HCT116 (cell line): ENCODE measurements around the gene RIOK2.

Source experiments
- CBX3 ChIP-seq: IDR thresholded peaks from 2 replicates; pipeline ENCODE4 v1.6.1; 2012; ENCODE audit warnings: low read depth
- EZH2phosphoT487 ChIP-seq: fragments of 200-600 bp; IDR thresholded peaks from 2 replicates; pipeline ENCODE4 v1.6.1; 2018; ENCODE audit warnings: antibody characterized with exemption, borderline replicate concordance

DNA sequence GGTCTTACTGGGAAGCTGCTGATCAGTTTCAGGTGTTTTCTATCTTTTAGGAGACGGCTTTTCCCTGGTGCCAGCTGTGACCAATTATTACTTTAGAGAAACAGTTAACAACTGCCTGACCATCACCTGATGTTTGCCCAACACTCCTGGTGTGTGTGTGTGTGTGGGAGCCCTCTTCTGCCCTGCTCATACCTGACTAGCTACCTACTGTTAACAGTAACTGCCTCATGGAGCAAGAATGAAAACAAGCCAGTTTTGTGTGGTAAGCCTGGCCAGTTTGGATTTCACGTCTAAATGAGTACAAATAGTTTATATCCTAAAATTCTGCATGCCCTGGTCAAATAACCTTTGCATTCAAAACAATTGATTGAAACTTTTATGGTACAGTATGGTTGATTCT lies 46.1 kb upstream of the RIOK2 start:
- no peak for TF ChIP-seq CBX3
- TF ChIP-seq EZH2phosphoT487 = no peak
